Activated CD4-positive, alpha-beta T cell treated with anti-CD3 and anti-CD28 coated beads, Interleukin-2, Interleukin-6, amounts not matched to agents 100 ng/mL and 50 ng/mL, durations not matched to agents 16 hours and 8 hours (primary cell): ENCODE results near the gene OR52N4.
"Not testable (repeated sequence)": the region's sequence is repeated elsewhere in the genome, so short reads cannot be mapped to it uniquely, and the experiment has no call there.

Experiments used
- DNase-seq: peaks from one replicate; pipeline ENCODE4 v3.0.0-alpha.2; 2020

OR52N4 gene

GRCh38 chr11:5753943-5754342 lies at the start of gene OR52N4:
Gene OR52N4 (plus strand): TSS chr11:5754243. CDS start chr11:5754741, 498 bp downstream.
- no peak for DNase-seq

- DNase-seq: no peak
Measured at GRCh38 chr11:5705688-5706087, 48.4 kb upstream of the OR52N4 start.

- no peak for DNase-seq
Measured at GRCh38 chr11:5712507-5712906, 41.5 kb upstream of the OR52N4 start.

GRCh38 chr11:5713695-5714094 lies 40.3 kb upstream of the OR52N4 start:
- no peak for DNase-seq

- not testable (repeated sequence) for DNase-seq
Measured at GRCh38 chr11:5716518-5716917, 37.5 kb upstream of the OR52N4 start.

GRCh38 chr11:5719703-5720495 lies 34.1 kb upstream of the OR52N4 start:
- DNase-seq: no peak

- DNase-seq: no peak
Measured at GRCh38 chr11:5722622-5723021, 31.4 kb upstream of the OR52N4 start.

- no peak for DNase-seq
Measured at GRCh38 chr11:5726351-5726750, 27.7 kb upstream of the OR52N4 start.

GRCh38 chr11:5727691-5728090 lies 26.4 kb upstream of the OR52N4 start:
- no peak for DNase-seq

GRCh38 chr11:5736396-5736795 lies 17.6 kb upstream of the OR52N4 start, which contains the start of gene OR56B1:
Gene OR56B1 (plus strand): TSS chr11:5736448. CDS start chr11:5736517, 69 bp downstream.
- DNase-seq: no peak

GRCh38 chr11:5737091-5737490 lies 17.0 kb upstream of the OR52N4 start:
- no peak for DNase-seq

GRCh38 chr11:5737670-5738392 lies 16.2 kb upstream of the OR52N4 start:
- DNase-seq: no peak

- no peak for DNase-seq
Measured at GRCh38 chr11:5738431-5738830, 15.6 kb upstream of the OR52N4 start.

GRCh38 chr11:5746614-5747013 lies 7.4 kb upstream of the OR52N4 start:
- no peak for DNase-seq

- DNase-seq: no peak
Measured at GRCh38 chr11:5749836-5750235, 4.2 kb upstream of the OR52N4 start.

- DNase-seq: no peak
Measured at GRCh38 chr11:5767056-5767455, 13.0 kb downstream of the OR52N4 start.

GRCh38 chr11:5783255-5783654 lies 29.2 kb downstream of the OR52N4 start, which contains the start of gene OR52N5:
Gene OR52N5 (minus strand): TSS chr11:5783355. CDS start chr11:5778634, 4,721 bp downstream.
- no peak for DNase-seq

- no peak for DNase-seq
Measured at GRCh38 chr11:5791165-5791564, 37.1 kb downstream of the OR52N4 start, which contains the start of gene OR52N1. Gene OR52N1 (minus strand): TSS chr11:5791265. CDS start chr11:5788816, 2,449 bp downstream.

GRCh38 chr11:5796541-5796940 lies 42.5 kb downstream of the OR52N4 start:
- DNase-seq: no peak

GRCh38 chr11:5803982-5804381 lies 49.9 kb downstream of the OR52N4 start:
- DNase-seq: no peak
